Testis (tissue), 2 donors: ENCODE measurements around the gene HMGN4.

Experiments used
- POLR2A ChIP-seq: fragments of 450-650 bp; IDR thresholded peaks from one replicate; pipeline ENCODE4 v1.6.1; 2017; ENCODE audit warnings: antibody characterized with exemption, mild to moderate bottlenecking, moderate library complexity
- TF ChIP-seq, protein P1 (sequence below), 3 experiments: fragments of 450-650 bp in 2 of 3; fragments of 200-600 bp in 1 of 3; sonication (generic) in 1 of 3; IDR thresholded peaks; one replicate each; pipeline ENCODE4 v1.5.1; 2016 to 2019; ENCODE audit warnings: antibody characterized with exemption in 3 of 3, mild to moderate bottlenecking in 2 of 3, moderate library complexity in 1 of 3

- TF ChIP-seq, protein P1, sequence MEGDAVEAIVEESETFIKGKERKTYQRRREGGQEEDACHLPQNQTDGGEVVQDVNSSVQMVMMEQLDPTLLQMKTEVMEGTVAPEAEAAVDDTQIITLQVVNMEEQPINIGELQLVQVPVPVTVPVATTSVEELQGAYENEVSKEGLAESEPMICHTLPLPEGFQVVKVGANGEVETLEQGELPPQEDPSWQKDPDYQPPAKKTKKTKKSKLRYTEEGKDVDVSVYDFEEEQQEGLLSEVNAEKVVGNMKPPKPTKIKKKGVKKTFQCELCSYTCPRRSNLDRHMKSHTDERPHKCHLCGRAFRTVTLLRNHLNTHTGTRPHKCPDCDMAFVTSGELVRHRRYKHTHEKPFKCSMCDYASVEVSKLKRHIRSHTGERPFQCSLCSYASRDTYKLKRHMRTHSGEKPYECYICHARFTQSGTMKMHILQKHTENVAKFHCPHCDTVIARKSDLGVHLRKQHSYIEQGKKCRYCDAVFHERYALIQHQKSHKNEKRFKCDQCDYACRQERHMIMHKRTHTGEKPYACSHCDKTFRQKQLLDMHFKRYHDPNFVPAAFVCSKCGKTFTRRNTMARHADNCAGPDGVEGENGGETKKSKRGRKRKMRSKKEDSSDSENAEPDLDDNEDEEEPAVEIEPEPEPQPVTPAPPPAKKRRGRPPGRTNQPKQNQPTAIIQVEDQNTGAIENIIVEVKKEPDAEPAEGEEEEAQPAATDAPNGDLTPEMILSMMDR (IDR thresholded peaks at IDR 0.05), result no peak
- no peak for TF ChIP-seq POLR2A
Measured at GRCh38 chr6:26537160-26537845, 863 bp upstream of the HMGN4 start.
